HepG2 (cell line): ENCODE data around the gene MMP24OS. TPM values are rescaled to one million over a fixed set of nuclear protein-coding genes. Genes with fewer than 3 reads are reported as not detected.

ENCODE experiments used
- ATAC-seq: fragments of 200-7000 bp; cut with Tn5 transposase; 3 replicates; pipeline ENCODE4 v1.9.1; 2020; ENCODE audit warnings: mild to moderate bottlenecking, moderate library complexity
- BruUV-seq: library from RNA; stranded (reverse); fragments of 400-500 nt; replicated peaks from 2 replicates; lab custom pipeline; 2021; lab: Mats Ljungman, UMichigan
- CTCF ChIA-PET: fragments of 300-600 bp; formaldehyde crosslinking; extraction: SDS; loops from one replicate; lab custom pipeline; 2021; ENCODE audit warnings: low total read pairs, inconsistent platforms, low intra/inter-chr PET ratio; lab: Yijun Ruan, JAX
- POLR2A ChIA-PET: fragments of 350-600 bp; sonication (Branson Sonifier 250); formaldehyde crosslinking; loops from one replicate; lab custom pipeline; 2020; ENCODE audit warnings: antibody characterized with exemption, inconsistent platforms; lab: Yijun Ruan, JAX
- DNase-seq: peaks from one replicate; pipeline ENCODE4 v3.0.0-alpha.2; 2015; ENCODE audit warnings: low spot score
- FAIRE-seq: peaks from 3 replicates; lab custom pipeline; 2011; peaks lifted over from hg19 to GRCh38; lab: Jason Lieb, UNC
- H2AFZ ChIP-seq: one replicate; pipeline ENCODE4 v1.6.1; 2011; ENCODE audit warnings: low read length, inconsistent platforms
- H3K27ac ChIP-seq: fragments of 300-600 bp; 3 replicates; pipeline ENCODE4 v1.8.0; 2011; ENCODE audit warnings: mixed run types, mild to moderate bottlenecking, mixed read lengths, low read length, inconsistent platforms; ENCODE audit not compliant: insufficient read depth; ENCODE audit errors: extremely low read length
- H3K27me3 ChIP-seq, 2 experiments: fragments of 200-600 bp in 1 of 2; 2 replicates in 1 of 2; 3 replicates in 1 of 2; pipeline versions ENCODE4 v1.6.0 to v1.8.0; 2011; ENCODE audit warnings: low read length in 2 of 2, mild to moderate bottlenecking in 2 of 2, moderate library complexity in 2 of 2, inconsistent platforms in 1 of 2; ENCODE audit not compliant: insufficient read depth in 2 of 2, control insufficient read depth in 1 of 2
- H3K36me3 ChIP-seq, 2 experiments: fragments of 200-600 bp in 1 of 2; replicated peaks in 1 of 2; 2 replicates in 1 of 2; 3 replicates in 1 of 2; pipeline versions ENCODE4 v1.5.1 to v1.8.0; 2011; ENCODE audit warnings: low read length in 2 of 2, inconsistent platforms in 1 of 2; ENCODE audit not compliant: insufficient read depth in 2 of 2, control insufficient read depth in 1 of 2
- H3K4me1 ChIP-seq: 2 replicates; pipeline ENCODE4 v1.5.1; 2012; ENCODE audit warnings: low read length, inconsistent platforms; ENCODE audit not compliant: insufficient read depth
- H3K4me2 ChIP-seq: 2 replicates; pipeline ENCODE4 v1.6.0; 2011; ENCODE audit warnings: low read depth, low read length, inconsistent platforms
- H3K4me3 ChIP-seq, 3 experiments: fragments of 200-600 bp in 1 of 3; sonication (generic), shearing (Covaris generic) in 1 of 3; replicated peaks in 1 of 3; 2 replicates each; pipeline ENCODE4 v1.5.1; 2011 to 2016; ENCODE audit warnings: low read length in 3 of 3, inconsistent platforms in 2 of 3, low read depth in 2 of 3, mild to moderate bottlenecking in 2 of 3, control low read depth in 1 of 3, mixed read lengths in 1 of 3; ENCODE audit not compliant: insufficient read depth in 1 of 3
- H3K79me2 ChIP-seq: one replicate; pipeline ENCODE4 v1.6.1; 2011; ENCODE audit warnings: low read length, inconsistent platforms; ENCODE audit not compliant: insufficient read depth
- H3K9ac ChIP-seq: 2 replicates; pipeline ENCODE4 v1.6.0; 2011; ENCODE audit warnings: mild to moderate bottlenecking, low read depth, low read length, inconsistent platforms; ENCODE audit not compliant: insufficient read depth
- H3K9me3 ChIP-seq: 2 replicates; pipeline ENCODE4 v1.5.1; 2012; ENCODE audit warnings: mild to moderate bottlenecking, low read length
- H4K20me1 ChIP-seq: 2 replicates; pipeline ENCODE4 v1.6.0; 2011; ENCODE audit warnings: inconsistent platforms, mild to moderate bottlenecking, low read length, moderate library complexity; ENCODE audit not compliant: insufficient read depth
- AGO2 ChIP-seq: fragments of 200-400 bp; formaldehyde crosslinking; optimal IDR thresholded peaks from 2 replicates; pipeline ENCODE3; 2017; ENCODE audit warnings: mild to moderate bottlenecking, low read depth, low read length, moderate library complexity
- SP4 ChIP-seq: sonication (generic); formaldehyde crosslinking; IDR thresholded peaks from 2 replicates; pipeline ENCODE4 v1.8.1; 2023; ENCODE audit warnings: mild to moderate bottlenecking, missing genetic modification reagents
- U2AF2 ChIP-seq: fragments of 200-400 bp; formaldehyde crosslinking; IDR thresholded peaks from 2 replicates; pipeline ENCODE4 v1.6.1; 2017; ENCODE audit warnings: low read depth, mild to moderate bottlenecking, low read length
- ZNF382 ChIP-seq: sonication (generic); formaldehyde crosslinking; IDR thresholded peaks from 2 replicates; pipeline ENCODE4 v1.5.0; 2020; ENCODE audit warnings: missing genetic modification reagents, mild to moderate bottlenecking, borderline replicate concordance
- ZNF501 ChIP-seq: sonication (generic); formaldehyde crosslinking; IDR thresholded peaks from 2 replicates; pipeline ENCODE4 v1.5.1; 2020; ENCODE audit warnings: mild to moderate bottlenecking, moderate library complexity, missing genetic modification reagents
- ZNF749 ChIP-seq: sonication (generic); formaldehyde crosslinking; IDR thresholded peaks from 2 replicates; pipeline ENCODE4 v1.8.0; 2022; ENCODE audit warnings: mild to moderate bottlenecking, missing genetic modification reagents, moderate library complexity, borderline replicate concordance
- WGBS: methylation state at CpG from one replicate; pipeline ENCODE4 v1.1.6; 2017; ENCODE audit warnings: low lambda C conversion rate; 5-methylcytosine and 5-hydroxymethylcytosine counted together
- in situ Hi-C: cut with HindIII; loops from 2 replicates; pipeline ENCODE4 v1.10.0; 2017; ENCODE audit warnings: low pct_unique_long_range_greater_than_20kb; ENCODE audit not compliant: extremely low pct_ligation_motif_present
- intact Hi-C: fragments of 100-400 bp; cut with micrococcal nuclease; formaldehyde crosslinking; loops from one replicate; pipeline ENCODE4 v1.10.0; 2022; ENCODE audit not compliant: unreplicated experiment
- polyA plus RNA-seq, 8 experiments: library from polyadenylated mRNA; depleted of rRNA in 3 of 8; stranded (reverse) in 7 of 8; unstranded in 1 of 8; fragments of >200 nt; fragmentation: Illumina TruSeq in 4 of 8; extraction: Trizol in 4 of 8; gene quantifications; 2 replicates each; pipeline versions ENCODE4 v1.2.1 to v1.2.3, GENCODE V29; 2011 to 2016; ENCODE audit warnings: low read depth in 4 of 8, missing spikeins in 1 of 8, mixed read lengths in 1 of 8; ENCODE audit not compliant: insufficient read depth in 1 of 8
- total RNA-seq, 5 experiments: library from RNA; depleted of rRNA; stranded (reverse); fragments of >200 nt; fragmentation: Illumina TruSeq; extraction: Trizol; gene quantifications; 2 replicates each; pipeline ENCODE4 v1.2.3, GENCODE V29; 2016; ENCODE audit warnings: low read depth in 1 of 5
- TF ChIP-seq, protein P1 (sequence below): sonication (generic); formaldehyde crosslinking; IDR thresholded peaks from 2 replicates; pipeline ENCODE4 v1.9.0; 2021; ENCODE audit warnings: missing genetic modification reagents, borderline replicate concordance
- TF ChIP-seq, protein P2 (sequence below): sonication (generic); formaldehyde crosslinking; IDR thresholded peaks from 2 replicates; pipeline ENCODE4 v1.4.0; 2020; ENCODE audit warnings: mild to moderate bottlenecking, missing genetic modification reagents

Gene MMP24OS
- total and polyA plus RNA-seq, 2 of the 13 experiments (the other 11 are each of a cell fraction or from before 2014, with no cell fraction given): 6.0 to 8.5 TPM

DNA sequence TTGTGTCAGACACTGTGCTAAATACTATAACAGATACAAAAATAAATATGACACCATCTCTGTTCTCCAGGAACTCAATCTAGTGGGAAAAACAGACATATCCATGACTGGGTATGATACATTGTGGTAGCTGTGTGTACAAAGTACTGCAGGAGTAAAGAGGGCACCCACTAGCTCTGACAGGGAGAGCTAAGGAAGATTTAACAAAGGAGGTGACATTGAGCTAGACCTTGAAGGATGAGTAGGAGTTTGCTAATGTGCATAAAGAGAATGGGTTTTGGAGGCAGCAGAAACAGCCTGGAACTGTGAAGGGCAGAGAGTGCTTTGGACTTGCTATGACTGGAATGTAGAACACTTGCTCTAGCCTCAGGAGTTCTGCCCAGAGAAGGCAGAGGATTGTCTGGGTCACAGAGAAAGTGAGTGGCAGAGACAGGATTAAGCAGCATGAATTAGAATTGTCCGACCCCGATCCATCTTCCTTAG lies 37.1 kb downstream of the MMP24OS start (continued):
- TF ChIP-seq AGO2 (no peak), SP4 (CRISPR knock-in tag) (no peak)
- TF ChIP-seq, protein P1, sequence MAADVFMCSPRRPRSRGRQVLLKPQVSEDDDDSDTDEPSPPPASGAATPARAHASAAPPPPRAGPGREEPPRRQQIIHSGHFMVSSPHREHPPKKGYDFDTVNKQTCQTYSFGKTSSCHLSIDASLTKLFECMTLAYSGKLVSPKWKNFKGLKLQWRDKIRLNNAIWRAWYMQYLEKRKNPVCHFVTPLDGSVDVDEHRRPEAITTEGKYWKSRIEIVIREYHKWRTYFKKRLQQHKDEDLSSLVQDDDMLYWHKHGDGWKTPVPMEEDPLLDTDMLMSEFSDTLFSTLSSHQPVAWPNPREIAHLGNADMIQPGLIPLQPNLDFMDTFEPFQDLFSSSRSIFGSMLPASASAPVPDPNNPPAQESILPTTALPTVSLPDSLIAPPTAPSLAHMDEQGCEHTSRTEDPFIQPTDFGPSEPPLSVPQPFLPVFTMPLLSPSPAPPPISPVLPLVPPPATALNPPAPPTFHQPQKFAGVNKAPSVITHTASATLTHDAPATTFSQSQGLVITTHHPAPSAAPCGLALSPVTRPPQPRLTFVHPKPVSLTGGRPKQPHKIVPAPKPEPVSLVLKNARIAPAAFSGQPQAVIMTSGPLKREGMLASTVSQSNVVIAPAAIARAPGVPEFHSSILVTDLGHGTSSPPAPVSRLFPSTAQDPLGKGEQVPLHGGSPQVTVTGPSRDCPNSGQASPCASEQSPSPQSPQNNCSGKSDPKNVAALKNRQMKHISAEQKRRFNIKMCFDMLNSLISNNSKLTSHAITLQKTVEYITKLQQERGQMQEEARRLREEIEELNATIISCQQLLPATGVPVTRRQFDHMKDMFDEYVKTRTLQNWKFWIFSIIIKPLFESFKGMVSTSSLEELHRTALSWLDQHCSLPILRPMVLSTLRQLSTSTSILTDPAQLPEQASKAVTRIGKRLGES (CRISPR knock-in tag): no peak

DNA sequence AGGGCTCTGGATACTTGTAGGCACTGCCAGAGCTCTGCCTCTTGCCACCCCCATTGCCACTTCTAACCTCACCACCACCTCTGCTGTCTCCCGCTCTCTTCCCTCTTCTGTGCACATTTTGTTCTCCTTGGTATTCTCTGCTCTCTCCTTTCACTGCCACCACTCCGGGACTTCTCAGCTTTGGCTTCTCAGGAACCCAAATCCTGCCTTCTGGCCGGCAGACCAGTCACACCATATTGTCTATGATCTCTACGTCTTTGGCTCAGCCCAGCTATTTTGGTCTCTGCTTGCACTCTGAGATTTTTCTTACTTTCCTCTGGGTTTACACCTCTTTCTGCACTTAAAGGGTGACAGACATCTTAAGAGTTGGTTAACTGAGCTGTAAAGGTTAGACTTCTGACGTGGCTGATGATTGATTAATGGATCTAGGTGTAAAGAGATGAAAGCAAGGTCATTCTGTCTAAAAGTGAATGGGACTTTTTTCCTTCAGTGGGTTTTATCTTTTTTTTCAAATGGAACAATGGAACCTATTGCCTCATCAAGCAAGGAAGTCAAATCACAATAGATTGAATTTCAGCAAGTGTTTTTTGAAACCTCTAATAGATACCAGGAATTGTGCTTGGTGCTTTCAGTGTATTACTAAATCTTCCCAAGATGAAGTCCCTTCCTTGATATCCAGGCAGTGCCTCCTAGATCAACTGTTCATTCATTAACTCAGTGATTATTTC lies 37.7 kb downstream of the MMP24OS start:
- BruUV-seq: no TSS peak
- Histone ChIP-seq H4K20me1 (no peaks in the 10 kb centered on the region), H3K4me2 (no peak overlapping the region), H3K4me3 (no peak overlapping the region), H3K27me3 (peaks cover 3 to 15% of the 10 kb centered on the region in 2 experiments; a peak in 2 of 5 replicates), H3K9me3 (no peaks in the 10 kb centered on the region), H3K4me1 (no peaks in the 10 kb centered on the region), H3K79me2 (no peaks in the 10 kb centered on the region), H3K9ac (no peak overlapping the region), H3K27ac (no peak overlapping the region), H3K36me3 (no peaks in the 10 kb centered on the region), H2AFZ (no peak overlapping the region)
- POLR2A ChIA-PET: no interaction called here
- TF ChIP-seq ZNF749 (CRISPR knock-in tag) (no peak), ZNF501 (no peak), U2AF2 (no peak), ZNF382 (CRISPR knock-in tag) (no peak)
- TF ChIP-seq, protein P2, sequence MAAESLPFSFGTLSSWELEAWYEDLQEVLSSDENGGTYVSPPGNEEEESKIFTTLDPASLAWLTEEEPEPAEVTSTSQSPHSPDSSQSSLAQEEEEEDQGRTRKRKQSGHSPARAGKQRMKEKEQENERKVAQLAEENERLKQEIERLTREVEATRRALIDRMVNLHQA (CRISPR knock-in tag): no peak
- 30% methylated on average over 5 of the region's 5 CpGs for WGBS
- ATAC-seq (no peak), FAIRE-seq (no peak), DNase-seq (no peak)
- in situ Hi-C loops (no loop called here), intact Hi-C loops (no loop called here)
- CTCF ChIA-PET: no interaction called here
